HUDEP-2 (cell line): ENCODE data around the gene SEPTIN3.

Experiments used
- DNase-seq, 76 experiments: peaks; one replicate each; lab custom pipeline; 2025; ENCODE audit not compliant: unreplicated experiment in 76 of 76; lab: John Stamatoyannopoulos, UW

SEPTIN3 gene

DNA sequence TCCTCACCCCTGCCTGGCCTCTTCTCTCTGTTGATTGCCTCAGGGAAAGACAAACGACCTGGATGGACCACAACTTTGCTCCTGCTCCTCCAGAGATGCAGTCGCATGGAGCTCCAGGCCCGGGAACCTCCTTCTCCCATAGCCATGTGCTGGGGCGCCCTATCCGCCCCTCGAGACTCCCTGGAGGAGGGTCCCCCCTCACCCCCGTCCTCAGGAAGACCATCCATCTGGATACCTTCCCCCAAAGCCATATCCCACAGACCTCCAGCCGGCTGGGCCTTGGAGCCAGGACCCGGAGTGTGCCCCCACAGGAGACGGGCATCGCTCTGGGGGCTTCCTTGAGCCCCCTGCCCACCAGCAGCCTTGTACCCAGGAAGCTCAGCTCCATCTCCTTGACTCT lies 2.2 kb downstream of the SEPTIN3 start:
- DNase-seq = no peak

DNA sequence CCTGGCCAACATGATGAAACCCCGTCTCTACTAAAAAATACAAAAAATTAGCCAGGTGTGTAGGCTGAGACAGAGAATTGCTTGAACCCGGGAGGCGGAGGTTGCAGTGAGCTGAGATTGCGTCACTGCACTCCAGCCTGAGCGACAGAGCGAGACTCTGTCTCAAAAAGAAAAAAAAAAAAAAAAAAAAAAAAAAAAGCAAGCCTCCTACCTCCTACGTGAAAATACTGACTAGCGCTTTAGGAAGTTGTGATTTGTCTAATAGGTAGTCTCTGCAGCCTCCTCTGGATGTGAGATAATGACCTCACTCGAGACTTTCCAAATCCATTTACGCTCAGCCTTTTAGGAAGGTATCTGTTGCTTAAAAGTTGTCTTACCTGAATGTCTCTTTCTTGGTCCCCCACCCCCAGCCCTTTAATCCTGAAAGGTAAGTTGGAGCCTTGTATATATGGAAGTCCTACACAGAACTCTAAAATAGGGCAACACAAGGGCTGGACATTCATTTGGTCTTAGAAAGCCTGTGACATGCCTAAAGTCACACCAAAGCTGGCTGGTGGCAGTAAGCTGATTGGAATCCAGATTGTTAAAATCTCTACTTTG lies 5.5 kb downstream of the SEPTIN3 start:
- DNase-seq = no peak

DNA sequence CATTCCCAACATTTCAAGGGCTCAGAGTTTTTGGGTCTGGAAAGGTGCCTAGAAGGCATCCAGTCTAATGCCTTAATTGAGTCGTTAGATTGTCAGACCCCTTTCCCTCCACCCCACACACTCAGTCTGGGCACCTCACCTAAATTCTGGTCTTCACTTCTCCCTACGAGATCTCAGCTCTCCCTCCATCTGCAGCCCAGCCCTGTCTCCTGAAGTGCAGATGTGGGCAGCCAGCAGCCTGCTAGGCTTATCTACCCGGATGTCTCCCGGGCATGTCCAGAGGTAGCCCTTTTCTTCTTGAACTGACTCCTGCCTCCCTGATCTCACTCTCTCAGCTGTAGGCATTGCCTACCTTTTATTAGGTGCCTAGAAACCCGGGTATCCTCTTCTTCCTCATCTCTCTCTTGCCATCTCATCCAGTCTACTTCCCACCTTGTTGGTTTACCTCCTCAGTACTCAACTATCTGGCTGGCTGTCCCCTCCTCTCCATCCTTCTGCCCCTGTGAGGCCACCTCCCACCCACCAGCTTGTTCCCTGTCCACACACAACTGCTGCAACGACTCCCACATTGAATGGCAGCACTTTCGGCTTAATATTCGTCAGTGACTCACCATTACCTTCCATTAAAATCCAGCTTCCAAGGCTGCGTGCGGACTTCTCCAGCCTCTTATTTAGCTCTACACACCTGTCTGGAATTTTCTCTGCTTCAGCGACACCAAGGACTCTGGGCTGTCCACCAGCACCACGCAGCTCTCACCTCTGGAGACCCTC lies 6.2 kb downstream of the SEPTIN3 start:
- DNase-seq = no peak

DNA sequence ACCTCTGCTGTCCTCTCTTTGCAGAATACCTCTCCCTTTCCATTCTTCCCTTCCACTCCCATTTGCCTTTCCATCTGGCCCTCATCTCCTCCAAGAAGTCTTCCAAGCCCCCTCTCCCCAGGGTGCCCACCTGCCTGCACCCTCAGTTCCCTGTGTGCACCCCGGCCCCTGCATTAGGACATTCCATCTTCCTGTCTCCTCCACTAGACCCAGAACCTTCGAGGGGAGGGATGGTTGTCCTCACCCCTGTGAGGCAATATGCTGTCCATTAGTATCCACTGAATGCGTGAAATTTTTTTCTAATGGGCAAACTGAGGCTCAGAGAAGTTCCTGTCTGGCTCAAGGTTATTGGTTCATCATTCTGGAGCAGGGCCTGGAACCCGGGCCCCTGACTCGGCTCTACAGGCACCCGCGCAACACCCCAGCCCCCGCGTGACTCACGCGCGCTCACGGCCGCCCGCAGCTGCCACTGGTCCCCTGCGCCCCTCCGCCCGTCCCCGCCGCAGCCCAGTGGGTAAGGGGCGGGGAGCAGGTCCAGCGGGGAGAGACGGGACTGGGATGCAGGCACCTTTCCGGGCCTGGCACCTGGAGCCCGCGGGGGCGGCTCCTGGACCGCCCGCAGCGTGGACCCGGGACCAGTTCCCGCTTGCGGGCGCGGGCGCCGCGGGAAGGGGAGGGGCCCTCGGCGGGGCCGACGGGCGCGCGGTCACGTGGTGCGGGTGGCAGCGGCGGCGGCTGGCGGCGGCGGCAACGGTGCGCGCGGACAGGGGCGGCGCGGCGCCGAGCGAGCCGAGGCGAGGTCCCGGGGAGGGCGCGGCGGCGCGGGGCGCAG lies 7.0 kb downstream of the SEPTIN3 start:
- DNase-seq = no peak

DNA sequence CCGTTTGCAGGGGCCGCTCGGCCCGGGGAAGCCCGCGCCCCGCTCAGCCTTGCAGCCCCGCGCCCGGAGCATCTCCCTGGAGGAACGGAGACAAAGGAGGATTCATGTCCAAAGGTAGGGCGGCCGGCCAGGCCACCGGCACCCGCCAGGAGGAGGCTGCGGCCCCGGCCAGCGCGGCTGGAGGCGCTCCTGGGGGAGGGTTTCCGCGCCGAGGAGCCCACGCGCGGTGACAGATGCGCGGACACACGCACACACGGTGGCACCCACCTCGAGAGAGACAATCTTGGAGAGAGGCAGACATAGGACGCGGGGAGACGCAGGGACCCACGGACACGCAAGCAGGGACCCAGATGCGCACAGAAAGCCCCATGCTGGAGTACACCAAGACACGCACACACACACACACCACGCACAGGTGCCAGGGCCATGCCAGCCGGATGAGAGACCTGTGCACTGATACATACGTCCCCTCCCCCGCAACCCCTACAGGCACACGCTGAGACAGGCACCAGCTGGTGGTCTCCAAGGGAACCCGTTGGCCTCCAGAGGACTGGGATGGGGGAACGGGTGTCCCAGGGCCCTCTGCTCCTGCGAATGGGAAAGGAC lies 7.8 kb downstream of the SEPTIN3 start:
- no peak for DNase-seq

DNA sequence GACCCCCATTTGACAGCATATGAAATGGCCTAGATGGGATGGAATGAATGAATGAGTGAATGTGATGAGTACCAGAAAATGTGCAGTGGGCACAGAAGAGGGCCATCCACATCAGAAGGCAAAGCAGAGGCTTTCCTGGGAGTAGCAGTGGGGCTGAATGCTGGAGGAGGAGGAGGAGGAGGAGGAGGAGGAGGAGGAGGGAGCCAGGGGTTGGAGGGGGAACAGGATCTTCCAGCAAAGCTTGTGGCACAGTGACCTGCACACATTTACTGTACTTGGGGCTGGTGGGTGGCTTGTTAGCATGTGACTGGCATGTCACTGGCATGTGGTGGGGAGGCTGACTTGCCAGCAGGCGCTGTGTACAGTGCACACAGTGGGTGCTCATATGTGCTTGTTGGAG lies 9.5 kb downstream of the SEPTIN3 start:
- no peak for DNase-seq

DNA sequence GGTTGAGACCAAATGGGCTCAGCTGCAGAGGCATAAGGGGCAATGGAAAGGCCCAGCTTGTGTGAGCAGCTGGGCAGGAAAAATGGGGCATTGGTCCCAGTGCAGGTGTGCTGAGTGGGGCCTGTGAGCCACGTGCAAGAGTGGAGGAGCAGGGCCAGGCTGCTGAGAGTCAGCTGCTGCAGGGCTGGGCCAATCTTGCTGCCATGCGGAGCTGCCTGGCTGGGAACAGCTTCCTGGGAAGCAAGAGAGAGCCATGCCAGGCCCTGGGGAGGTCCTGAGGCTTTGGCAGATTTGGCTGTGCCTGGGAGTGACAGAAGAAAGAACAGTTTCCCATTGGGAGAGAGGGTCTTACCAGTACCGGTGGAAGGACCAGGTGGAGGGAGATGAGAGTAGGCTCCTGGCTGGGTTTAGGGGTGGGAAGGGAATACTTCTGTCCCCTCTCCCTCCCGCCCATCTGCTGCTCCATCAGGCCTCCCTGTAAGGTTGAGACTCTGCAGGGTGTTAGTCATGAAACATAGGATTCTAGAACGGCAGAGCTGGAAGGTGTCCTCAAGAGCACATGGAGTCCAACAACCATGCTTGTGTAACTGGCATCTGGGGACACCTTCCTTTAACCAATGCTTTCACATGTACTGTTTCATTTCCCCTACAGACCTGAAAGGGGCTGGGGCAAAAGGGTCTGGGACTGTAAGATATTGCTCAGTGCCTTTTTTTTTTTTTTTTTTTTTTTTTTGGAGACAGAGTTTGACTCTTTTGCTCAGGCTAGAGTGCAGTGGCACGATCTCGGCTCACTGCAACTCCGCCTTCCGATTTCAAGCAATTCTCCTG lies 10.4 kb downstream of the SEPTIN3 start:
- no peak for DNase-seq

DNA sequence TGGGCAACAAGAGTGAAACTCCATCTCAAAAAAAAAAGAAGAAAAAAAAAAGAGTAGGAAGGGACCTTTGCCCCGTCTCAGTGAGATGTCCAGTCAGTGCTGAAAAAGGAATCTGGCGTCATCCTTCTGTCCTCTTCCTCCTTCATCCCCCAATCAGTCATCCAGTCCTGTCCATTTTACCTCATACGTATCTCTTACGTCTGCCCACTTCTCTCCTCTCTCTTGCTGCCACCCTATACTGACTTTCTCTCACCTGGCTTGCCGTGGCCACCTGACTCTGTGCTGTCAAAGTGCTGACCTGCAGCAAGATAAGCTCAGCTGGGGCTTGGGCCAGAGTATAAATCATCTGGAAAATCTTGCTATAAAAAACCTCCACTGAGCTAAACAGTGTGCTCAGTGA lies 13.6 kb downstream of the SEPTIN3 start:
- no peak for DNase-seq

DNA sequence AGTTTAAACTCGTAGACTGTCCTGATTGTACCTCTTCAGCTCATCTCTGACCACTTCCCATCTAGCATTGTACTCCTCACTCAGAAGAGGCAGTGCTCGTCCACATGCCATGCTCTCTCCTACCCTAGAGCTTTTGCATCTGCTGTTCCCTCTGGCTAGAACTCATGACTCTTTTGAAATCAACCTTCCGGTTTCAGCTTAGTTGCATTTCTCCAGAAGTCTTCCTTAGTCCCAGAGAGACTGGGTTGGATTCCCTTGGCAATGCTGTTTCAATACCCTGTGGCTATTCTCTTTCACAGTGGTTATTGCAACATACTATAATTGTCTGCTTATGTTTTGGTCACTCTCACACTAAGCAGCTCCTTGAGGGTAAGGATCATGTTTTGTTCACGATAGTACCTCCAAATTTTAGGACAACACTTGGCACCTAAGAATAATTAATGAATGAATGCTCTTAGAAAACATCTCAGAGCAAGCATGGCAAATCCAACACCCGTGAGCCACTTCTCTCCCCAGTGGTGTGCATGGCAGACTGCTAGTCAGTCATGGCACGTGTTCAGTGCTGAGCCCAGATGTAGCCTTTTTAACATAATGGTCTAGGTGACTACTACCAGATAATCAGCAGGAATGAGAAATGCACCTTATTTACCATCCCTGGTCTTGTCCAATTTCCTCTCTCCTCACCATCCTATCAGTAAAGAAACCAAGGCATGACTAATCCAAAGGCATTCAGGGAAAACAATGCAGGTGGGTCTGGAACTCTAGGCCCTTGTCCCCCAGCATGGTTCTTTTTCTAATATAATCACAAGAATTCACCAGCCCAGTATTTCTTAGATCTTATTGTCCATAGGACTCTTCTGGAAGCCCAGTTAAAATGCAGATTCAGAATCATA lies 14.5 kb downstream of the SEPTIN3 start:
- DNase-seq = no peak

DNA sequence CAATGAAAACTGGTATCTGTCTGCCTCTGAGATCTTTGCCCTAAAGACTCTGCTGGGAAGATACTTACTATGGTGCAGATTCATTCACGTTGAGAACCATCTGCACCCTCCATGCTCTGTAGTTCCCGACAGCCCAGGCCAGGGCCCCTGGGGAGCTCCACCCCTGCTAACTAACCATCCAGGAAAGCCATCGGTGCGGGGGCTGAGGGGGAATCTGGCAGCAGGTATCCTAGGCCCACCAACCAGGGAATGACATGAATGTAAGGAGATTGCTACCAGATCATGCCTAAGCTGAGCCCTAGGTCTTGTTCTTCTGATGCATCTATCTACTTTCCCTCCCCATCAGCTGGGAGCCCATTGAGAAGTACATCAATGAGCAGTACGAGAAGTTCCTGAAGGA lies 18.0 kb downstream of the SEPTIN3 start:
- no peak for DNase-seq

DNA sequence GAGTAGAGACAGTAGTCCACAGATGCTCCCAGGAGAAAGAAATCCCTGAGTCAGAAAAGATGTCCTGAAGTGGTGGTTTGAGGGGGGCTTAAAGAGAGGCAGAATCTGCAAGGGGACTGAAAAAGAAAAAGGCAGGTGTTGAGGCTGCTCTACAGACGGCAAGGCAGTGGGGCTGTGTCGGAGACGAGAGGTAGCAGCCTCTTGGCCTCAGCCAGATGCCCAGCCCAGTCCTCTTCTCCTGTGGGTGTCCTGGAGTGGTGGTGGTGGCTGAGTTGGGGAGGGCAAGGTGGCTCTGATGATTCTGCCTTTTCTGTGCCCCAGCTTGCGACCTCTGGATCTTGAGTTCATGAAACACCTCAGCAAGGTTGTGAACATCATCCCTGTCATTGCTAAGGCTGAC lies 20.0 kb downstream of the SEPTIN3 start:
- DNase-seq = no peak

DNA sequence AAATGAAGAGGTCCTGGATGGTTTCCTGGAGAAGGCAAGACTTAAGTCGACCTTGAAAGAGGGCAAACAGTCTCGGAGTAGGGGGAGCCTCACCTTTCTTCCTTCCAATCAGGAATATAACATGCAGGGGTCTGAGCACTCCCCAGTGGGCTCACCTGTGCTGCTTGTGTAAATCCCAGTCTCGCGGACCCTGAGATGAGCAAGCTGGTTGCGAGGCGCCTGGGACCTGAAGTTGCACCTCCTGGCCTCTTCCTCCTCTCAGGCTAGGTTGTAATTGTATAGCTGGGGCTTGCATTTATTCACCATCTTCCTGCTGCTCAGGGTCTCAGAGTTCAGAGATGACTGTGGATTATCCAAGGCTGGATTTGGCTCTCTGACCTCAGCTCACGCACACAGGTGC lies 21.9 kb downstream of the SEPTIN3 start:
- DNase-seq = no peak

DNA sequence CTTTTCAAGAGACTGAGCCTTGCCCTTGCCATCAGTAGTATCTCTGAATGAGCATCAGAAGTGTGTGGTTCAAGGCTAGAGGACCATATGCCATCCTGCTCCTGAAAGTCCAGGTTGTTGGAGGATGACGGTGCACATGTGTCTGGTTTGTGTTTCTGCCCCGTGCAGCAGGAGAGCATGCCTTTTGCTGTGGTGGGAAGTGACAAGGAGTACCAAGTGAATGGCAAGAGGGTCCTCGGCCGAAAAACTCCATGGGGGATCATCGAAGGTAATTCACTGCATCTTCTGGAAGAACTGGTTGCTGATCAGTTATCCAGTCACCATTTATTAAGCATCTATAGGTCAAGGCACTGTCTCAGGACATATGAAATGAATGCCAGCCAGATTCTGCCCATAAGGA lies 23.3 kb downstream of the SEPTIN3 start:
- no peak for DNase-seq

DNA sequence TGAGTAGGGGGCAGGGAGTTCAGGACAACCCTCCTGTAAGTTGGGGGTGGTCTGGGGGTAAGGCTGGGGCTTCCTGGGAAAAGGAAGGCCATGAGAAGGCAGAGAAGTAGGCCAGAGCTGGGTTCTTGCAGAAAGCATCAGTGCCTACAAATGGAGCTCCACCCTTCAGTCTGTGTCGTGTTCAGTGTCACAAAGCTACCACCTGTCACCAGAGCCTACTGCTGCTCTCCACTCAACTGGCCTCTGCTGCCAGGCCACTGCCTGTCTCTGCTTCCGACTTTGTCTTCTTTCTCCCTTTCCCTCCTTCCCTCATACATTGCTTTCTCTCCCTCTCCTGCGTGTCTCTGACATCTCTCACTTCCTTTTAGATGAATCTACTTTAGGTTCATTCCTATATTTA lies 26.0 kb downstream of the SEPTIN3 start:
- no peak for DNase-seq

DNA sequence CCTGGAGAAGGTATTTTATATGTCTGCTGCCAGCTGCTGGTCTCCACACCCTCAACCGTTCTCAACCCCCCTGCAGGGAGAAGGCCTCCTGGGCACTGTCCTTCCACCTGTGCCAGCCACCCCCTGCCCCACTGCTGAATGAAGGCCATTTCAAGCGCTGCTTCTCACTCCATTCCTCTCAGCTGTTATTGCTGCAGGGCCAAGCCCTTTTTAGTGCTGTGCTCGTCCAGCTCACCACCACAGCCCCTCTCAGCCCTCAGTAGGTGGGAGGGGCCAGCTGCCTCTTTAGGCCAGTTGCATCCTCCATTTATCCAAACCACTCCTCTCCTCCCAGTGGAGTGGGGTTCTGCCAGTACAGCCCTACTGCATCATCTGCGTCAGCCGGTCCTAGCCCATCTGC lies 27.6 kb downstream of the SEPTIN3 start:
- no peak for DNase-seq

DNA sequence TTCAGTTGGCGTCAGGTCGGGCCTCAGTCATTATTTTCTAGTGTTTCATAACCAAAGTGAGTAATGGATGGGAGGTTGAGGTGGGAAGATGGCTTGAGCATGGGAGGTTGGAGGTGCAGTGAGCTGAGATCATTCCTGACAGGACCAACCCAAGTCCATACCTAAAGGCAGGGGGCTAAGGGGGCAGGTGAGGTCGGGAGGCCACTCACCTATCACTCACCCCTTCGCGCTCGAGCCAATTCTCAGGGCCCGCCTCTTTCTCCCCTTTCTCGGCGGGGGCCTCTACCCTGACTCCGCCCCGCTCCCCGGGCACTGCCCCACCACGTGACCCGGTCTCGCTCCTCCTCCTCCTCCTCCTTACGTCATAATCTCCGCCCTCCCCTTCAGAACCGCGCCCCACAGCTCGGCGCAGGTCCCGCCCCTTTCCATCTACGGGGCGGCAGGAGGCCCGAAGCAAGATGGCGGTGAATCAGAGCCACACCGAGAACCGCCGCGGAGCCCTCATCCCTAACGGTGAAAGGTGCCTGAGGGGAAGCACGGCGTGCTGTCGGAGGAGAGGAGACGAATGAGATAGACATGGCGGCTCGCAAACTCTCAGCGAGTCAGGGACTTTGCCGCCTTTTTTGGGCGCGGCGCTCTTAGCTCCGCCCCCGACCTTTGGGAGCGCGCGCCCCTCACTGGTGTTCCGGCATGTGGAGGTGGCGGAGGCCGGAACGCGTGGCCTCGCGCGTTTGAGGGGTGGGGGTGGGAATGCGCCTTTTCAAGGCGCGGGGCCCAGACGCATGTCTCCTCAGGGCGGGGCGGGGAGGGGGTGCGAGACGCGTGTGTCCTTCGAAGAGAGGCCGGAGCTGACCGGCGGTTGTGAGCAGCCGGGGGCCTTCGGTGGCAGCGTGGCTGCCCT lies 29.4 kb downstream of the SEPTIN3 start, which contains the start of gene WBP2NL:
WBP2NL (plus strand) TSS at position 428 of the 901 bp plus-strand sequence; CDS start at position 459, 31 bp downstream.
- peak in 70 of 76 experiments; percentile 3 to 85 (median 66) for DNase-seq

DNA sequence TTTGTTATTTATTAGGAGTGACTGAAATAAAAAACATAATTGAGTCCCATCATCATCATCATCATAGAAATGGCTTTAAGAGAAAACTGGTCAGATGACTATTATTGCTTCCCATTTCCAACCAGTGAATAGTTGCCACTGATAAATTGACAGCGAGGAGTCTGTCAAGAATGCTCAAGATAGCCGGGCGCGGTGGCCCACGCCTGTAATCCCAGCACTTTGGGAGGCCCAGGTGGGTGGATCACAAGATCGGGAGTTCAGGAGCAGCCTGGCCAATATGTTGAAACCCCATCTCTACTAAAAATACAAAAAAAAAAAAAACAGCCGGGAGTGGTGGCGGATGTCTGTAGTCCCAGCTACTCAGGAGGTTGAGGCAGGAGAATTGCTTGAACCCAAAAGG lies 31.2 kb downstream of the SEPTIN3 start:
- no peak for DNase-seq

DNA sequence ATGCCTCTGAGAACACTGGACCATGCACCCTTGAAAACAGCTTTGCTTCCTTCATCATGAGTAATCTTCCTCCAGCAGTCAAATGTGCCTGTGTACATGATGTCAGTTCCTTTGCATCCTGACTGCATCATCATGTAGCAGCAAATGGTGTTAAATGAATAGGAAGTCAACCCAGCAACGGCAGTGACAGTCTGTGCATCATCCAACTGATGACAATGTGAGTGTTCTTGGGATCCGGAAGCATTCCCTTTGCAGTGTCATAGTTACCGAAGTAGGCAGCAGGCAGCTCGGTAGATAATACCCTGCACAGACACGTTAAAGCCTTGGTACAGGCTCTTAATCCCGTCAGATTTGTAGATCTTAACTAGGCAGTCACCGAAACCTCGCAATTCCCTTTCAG lies 31.9 kb downstream of the SEPTIN3 start:
- DNase-seq = no peak
